HG02884 (cell line): Measurements from ENCODE around the gene CACNA1D.

ENCODE experiments used
- ATAC-seq: cut with Tn5 transposase; IDR thresholded peaks from one replicate; pipeline ENCODE4 v1.9.1; 2021; ENCODE audit warnings: mild to moderate bottlenecking, moderate library complexity; ENCODE audit not compliant: unreplicated experiment

The CACNA1D gene

DNA sequence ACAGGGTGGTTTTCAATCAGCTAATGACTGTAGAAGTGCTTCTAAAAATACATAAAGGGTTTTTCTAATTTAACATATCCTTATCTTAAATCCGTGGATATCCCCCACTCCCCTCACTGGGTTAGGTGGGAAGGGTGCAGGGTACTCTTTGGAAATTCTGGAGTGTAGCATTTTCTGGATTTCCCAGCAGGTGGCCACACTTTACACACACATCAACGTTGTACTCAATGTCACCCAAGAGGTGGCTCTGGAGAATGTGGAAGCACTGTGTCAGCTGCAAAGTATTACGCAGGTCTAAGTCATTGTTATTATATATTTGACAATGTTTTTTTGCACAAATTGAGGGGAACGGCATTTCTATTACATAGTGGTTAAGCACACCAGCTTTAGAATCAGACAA lies 183.0 kb downstream of the CACNA1D start:
- ATAC-seq: no peak

DNA sequence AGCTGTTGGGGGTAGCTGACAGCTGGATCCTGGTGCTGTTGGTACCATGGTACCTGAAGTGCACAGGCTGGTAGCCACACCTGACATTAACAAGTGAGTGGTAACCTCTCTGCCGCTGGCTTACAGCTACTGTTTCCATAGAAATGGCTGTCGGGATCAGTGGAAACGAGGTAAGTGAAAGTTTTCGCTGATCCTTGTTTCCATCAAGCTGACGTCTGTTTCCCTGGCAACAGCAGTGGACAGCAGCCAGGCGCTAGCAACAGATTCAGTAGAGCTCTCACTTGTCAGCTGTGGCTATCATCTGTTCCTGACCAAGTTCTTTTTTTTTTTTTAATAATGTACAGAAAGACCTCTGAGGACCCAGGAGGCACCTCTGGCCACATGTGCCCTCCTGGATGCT lies 185.6 kb downstream of the CACNA1D start:
- ATAC-seq: no peak

DNA sequence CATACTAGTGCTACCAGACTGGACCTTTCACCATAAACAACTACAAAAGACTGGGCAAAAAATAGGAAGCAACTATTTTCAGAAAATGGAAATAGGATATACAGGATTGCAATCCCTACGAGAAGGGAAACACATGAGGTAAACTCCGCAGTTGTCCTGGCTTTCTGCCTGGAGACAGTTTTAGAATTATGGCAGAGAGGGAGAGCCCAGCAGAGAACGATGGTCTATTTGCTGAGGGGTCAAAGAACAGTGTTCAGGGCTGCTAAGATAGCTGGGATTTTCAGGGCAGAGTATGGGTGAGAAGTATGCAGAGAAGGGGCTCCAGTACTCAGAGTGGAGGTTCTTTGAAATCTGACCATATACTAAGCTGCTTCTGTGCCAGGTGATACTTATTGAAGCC lies 188.4 kb downstream of the CACNA1D start:
- no peak for ATAC-seq

DNA sequence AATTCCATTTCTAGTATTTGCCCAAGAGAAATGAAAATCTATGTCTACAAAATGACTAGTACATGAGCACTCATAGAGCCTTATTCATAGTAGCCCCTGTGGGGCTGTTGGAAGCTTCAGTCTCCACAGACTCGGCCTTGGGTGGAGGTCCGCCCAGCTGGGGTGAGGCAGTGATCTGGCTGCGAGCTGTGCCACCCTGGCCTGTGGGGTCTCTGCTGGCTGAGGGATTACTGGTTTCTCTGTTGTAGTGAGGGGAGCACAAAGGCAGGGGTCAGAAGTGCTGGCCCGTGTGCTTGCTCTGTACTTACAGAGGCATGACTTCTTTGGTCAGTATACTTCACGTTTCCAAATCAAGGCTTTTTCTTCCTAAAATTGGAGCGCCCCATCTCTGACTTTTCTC lies 193.7 kb downstream of the CACNA1D start:
- no peak for ATAC-seq

DNA sequence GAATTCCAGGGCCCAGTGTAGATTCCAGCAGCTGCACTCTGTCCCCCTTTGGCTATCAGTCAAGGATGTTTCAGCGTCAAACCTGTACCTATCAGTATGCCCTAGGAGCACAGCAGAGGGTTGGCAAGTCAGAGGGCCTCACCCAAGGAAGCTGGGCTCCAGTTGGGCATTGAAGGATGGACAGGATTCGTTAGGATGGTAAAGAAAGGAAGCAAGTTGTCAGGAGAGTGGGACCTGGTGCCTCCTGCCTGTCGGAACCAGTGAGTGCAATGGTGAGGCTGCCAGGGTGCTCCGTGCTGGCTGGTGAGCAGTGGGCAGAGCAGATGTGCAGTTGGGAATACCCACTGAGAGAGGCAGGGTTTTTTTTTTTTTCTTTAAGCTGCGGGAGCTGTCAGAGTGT lies 194.6 kb downstream of the CACNA1D start:
- ATAC-seq: no peak

DNA sequence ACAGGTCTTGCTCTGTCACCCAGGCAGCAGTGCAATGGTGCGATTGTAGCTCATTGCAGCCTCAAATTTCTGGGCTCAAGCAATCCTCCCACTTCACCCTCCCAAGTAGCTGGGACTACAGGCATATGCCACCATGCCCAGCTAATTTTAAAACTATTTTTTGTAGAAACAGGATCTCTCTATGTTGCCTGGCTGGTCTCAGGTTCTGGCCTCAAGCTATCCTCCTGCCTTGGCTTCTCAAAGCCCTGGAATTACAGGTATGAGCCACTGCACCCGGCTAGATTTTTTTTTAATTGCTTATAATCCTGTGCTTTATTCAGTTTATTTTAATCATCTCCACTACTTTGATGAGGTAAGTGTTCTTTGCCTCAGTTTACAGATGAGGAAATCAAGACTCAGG lies 195.3 kb downstream of the CACNA1D start:
- ATAC-seq: no peak

DNA sequence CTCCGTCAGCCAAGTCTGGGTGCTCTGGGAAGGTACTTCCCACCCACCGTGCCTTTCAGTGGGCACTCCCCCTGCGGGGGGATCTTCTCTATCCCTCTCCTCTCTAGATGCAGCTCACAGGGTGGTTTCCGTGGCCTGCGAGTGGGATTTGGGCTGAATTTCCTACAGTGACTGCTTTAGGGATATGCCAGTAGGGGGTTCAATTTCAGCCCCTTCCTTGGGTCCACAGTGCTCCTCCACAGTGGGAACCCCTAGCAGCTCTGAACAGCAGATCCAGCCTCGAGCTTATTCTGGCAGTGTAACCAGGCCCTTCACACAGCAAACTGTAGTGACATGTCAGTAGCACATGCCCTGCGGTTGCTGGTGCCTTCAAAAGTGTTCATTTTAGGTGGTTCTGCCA lies 196.1 kb downstream of the CACNA1D start:
- ATAC-seq: no peak

DNA sequence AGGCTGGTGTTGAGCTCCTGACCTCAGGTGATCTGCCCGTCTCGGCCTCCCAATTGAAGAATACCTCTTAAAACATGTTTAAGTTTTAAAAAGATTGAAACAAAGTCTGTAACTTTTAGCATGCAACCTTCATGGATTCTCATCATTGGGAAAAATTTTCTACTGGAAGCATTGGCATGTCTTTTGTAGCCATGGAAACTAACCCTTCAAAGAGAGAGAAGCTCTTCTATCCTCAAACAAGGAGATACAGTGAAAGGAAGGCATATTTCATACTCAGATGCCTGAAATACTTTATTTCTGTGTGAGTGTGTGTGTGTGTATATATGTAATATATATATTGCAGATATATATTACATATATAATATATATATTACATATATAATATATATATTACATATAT lies 196.9 kb downstream of the CACNA1D start:
- ATAC-seq: no peak

DNA sequence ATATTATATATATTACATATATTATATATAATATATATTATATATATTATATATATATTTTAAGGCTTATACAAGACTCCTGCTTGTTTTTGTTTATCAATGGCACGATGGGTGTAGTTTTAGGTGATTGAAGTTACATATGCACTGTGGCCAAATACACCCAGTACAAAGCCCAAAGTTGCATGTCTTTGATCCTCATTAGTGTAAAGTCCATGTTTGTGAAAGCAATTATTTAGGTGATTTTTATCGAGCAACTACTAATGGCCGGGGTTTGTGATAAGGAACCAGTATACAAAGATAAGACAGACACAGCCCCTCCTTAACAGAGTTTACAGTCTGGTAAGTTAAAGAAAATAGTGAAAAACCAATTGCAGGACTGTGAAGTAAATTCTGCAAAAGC lies 197.5 kb downstream of the CACNA1D start:
- ATAC-seq: no peak

DNA sequence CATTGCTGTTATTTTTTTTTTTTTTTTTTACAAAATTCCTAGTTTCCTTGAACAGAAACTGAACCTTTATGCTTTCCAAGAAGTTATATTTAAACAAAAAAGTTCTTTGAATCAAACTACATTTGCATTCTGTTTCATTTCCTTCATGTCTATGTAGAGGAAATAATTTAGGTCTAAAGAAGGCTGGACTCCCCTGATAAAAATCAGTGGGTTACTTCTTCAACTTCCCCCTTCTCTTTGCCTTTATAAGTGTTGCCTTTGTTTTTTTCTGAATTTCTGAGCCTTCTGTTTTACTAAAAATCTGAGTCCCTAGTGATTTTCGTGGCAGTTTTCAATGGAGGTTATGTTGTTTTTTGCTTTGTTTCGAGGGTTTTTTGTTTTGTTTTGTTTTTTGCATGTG lies 199.0 kb downstream of the CACNA1D start:
- no peak for ATAC-seq

DNA sequence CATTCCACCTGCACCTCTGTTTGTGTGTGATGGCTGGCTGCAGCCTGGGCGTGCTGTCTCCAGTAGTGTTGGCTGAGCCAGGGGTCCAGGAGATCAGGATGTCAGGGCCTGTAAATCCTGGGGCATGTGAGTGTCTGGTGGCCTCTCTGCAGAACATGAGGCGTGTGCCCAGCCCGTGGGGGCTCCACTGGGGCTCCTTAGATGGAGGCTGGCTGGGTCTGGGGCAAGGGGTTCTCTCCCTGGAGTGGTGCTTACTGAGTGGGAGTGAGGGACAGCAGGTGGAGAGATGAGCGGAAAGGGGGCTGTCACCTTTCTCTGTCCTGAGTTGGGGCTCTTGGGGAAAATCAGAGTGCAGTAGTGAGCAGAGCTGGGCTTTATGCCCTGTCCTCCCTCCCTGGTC lies 199.6 kb downstream of the CACNA1D start:
- no peak for ATAC-seq

DNA sequence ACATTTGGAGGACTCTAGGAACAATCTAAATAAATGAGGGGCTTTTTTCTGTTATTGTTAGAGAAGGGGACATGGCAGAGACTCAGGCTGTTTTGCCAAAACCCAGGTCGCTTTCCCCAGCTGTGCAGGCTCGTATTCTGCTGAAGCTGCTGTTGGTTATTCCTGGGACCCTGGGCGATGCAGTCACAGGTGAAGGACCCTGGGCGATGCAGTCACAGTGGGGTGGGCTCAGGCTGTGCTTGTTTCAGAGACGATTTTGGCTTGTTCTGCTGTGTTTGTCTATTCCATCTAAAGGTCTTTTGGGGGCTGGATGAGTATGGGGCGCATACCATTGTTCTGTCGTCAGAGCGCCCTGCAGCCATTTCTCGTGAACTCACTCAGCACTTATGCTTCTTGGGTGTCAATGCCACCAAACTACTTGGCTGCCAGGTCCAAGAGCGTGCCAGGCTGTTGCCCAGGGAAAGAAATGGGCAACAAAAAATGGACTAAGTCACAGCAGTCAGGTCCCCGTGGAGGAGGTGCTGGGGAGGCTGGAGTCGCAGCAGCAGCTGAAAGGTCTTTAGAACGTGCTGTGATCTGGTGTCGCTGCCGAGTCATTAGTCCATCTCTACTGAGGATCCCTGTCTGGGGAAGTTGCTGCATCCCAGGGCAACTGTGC lies 200.4 kb downstream of the CACNA1D start:
- ATAC-seq: no peak

DNA sequence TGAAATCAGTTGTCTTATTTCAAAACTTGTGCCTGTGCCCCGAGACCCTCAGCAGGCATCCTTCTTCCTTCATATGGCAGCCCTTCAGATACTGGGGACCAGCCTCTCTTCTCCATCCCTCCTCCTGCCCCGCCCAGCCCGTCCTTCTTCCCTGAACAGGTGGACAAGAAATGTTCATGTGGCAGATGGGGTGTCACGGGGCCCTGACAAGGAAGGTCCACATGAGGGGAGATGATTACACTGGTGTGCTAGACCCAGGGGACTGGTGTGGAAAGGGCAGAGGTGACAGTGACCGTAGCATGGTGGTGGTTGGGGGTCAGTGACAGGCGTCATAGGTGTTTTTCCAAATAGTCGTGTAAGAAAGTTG lies 200.9 kb downstream of the CACNA1D start:
- no peak for ATAC-seq

DNA sequence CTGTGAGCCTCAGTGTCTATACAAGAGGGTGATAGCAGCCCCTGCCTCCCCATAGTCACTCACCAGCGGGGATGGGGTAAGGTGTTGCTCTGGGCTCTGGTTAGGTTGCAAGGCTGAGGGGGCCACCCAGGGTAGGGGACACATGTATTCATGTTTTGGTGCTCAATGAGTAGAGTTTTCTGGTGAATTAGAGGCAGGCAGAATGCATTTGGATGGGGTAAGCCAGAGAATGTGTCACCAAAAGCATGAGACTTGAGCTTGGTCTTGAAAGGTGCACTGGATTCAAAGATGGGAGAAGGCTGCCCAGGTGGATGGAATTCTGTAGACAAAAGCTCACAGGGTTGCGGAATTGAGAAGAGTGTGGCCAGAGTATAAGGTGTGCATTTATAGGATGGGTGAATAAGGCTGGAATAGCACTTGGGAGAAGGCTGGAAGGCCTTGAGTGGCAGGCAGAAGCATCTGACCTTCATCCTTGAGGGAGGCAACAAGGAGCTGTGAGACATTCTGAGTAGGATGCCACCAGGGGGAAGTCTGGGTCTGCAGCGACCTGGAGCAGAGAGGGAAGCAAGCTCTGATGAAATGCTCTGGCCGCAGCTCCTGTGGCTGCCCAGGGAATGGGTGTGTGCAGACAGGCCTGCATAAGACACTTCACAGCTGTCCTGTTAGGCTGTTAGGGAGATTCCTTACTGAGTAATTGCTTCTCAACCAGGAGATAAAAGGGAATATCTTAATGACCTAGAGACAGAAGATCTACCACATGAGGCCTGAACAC lies 202.2 kb downstream of the CACNA1D start:
- ATAC-seq: no peak

DNA sequence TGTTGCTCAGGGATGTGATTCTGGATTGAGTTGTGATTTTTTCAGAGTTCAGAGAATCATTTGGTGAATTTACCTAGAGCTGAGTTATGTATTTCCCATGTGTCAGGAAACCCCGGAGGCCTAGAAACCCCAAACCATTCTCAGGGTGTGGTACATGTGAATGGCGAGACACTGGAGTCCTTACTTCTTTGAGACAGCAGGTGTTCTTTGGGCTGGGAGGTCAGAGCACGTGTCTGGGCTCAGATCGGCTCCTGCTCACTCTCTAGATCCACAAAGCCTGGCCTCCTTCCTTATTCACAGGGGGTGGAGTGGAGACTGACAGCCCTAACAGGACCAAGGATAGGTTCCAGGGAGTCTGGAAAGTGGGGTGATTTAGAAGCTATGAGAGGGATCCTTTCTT lies 206.0 kb downstream of the CACNA1D start:
- no peak for ATAC-seq

DNA sequence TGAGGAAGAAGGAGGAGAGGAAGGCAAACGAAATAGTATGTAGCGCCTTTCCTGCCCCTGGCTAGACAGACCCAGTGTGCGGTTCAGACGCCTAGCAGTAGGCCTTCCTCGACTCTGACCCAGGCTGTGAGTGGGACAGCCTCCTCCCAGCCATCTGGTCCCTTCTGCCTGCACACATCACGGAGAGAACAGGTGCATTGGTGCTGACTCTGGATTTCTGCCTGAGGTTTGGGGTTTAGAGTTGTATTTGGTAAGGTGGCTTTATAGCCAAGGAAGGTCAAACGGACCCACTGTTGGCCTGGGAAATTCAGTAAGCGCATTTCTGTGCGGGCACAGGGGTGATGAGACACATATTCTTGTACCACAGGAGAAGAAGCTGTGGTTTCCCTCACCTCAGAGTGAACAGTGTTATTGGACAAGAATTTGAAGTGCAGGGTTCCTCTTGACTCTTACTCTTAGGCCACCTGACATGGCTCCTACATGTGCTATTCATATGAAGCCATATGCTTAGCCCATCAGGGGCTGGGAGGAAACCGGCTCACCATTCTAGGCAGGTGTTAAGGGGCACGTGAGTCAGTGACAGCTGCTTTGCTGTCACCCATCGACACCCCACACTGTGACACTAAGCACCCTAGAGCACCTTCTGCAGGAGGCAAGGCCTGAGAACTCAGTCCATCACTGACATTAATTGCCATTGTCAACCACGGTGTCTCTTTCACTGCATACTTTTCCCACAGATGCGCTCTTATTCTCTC lies 208.5 kb downstream of the CACNA1D start:
- no peak for ATAC-seq

DNA sequence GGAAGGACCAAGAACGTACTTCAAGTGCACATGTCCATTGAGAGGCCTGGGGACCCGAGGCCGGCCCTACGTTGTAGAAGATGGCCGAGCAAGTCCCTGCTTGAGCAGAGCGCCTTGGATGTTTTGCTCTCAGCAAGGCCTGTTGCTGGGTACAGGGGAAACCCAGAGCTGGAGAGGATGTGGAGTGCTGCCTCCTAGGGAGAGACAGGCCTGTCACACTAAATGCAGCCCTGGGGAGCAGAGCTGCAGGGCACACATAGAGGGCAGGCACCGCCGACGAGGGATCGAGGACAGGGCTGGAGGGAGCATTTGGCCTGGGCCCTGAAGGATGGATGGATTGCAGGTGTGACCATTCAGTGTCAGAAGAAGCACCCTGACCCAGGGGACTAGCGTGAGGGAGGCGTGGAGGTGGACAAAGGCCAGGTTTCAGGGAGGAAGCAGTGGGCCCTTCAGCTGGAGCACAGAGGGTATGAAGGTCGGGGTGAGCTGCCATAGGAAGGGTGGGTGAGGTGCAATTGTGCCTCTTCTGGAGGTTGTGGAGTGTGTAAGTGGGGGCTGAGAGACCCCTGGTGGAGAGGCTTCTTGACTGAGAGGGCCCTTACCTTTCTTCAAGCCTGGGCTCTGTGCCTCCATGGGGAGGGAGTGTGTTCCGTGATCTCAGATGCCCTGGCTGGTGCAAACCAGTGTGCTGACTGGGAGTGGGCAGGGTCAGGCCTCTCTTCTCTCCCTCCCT lies 209.4 kb downstream of the CACNA1D start:
- ATAC-seq: no peak

DNA sequence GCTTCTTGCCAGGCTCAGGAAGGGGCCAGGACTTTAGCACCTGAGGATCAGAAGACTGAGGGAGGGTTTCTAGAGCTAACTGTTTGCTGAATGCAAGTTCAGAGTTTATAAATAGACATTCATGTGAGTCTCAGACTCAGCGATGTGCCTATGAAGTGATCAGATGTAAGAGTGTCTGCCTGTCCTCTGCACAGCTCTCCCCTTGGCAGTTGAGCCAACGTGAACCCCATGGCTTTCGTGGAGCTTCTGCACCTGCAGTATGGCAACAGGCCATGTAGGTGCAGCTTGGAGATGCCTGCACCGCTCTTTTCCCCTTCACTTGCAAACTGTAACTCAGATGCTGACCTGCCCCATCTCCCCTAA lies 209.9 kb downstream of the CACNA1D start:
- ATAC-seq: no peak

DNA sequence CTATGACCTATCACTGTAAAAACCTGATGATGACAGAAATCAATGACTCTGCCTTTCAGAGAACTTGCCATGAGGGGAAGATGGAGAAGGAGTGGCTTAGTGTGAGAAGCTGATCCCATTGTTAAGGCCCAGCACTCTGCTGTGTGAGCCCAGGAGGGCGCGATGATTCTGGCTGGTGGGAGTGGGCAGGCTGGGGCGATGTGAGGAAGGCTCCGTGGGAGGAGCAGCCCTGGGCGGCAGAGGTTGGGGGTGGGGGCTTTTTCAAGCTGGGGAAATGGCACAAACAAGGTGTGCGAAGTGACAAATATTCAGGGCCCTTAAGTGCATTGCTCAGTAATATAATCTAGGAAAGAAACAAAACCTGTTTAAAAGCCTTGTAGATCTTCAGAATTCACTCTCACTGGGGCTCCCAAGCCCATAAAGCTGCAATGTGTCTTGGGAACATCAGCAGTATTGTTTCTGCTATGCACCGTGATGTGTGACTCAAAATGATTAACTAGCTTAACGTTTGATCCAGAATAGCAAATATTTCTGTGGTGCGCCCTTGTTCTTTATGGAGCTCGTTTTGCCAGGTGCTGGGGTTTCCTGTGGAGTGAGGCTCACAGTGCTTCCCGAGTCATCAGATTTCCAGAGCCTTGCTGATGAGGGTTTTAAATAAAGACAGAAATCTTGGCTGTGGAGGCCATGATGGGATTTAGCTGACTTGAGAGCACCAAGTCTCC lies 210.8 kb downstream of the CACNA1D start:
- ATAC-seq: no peak

DNA sequence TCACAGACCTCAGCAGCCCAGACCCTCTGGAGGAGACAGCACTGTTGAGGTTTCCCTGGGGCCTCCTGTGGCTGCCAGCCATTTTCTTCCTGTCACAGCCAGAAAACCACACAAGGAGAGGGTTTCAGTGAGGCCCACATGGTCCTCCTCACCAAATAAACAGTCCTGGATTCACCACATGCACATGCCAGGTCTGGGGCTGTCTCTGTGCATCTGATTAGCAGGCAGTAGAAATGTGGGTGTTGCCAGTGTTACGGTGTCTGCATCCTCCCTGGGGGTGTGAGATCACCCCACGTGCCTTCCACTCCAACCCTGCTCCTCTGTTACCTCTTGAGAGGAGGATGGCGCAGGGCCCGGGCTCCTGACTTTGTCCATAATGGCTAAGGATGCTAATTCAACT lies 211.4 kb downstream of the CACNA1D start:
- no peak for ATAC-seq

DNA sequence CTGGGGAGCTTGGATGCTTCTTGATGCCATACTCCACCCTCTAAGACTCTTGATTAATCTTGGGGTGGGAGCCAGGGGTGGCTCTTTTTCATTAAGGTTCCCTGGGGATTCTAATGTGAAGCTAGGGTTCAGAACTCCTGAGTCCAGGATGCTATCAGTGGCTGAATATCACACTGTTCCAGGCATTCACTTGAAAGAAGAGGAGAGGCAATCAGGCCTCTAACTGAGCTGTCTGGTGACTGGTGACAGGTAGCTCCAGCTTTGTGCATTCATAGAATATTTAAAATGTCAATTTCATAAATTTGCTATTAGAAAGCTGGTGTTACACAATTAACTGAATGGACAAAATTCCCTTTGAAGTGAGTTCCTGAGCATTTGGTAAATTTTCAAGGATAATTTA lies 212.8 kb downstream of the CACNA1D start:
- no peak for ATAC-seq
